SU-DHL-6 (cell line): ENCODE results near the gene PLPP7.

Experiments
- CTCF ChIP-seq: fragments of 200-600 bp; sonication (generic); IDR thresholded peaks from one replicate; pipeline ENCODE4 v1.5.1; 2017; ENCODE audit warnings: antibody characterized with exemption, mild to moderate bottlenecking, low read length, moderate library complexity; ENCODE audit not compliant: insufficient read depth, poor library complexity, severe bottlenecking
- EZH2phosphoT487 ChIP-seq: fragments of 200-600 bp; sonication (generic), shearing (Covaris generic); conservative IDR thresholded peaks from 2 replicates; pipeline ENCODE4 v1.6.1; 2018; ENCODE audit warnings: mild to moderate bottlenecking, antibody characterized with exemption, low read length, moderate library complexity, mixed read lengths

GRCh38 chr9:131277910-131278701, 11.4 kb upstream of the PLPP7 start:
- TF ChIP-seq CTCF (no peak), EZH2phosphoT487 (no peak)
